ENCODE measurements around the gene STAC2.

The STAC2 gene

GRCh38 chr17:39177256-39177655, 48.5 kb downstream of the STAC2 start:
- Histone ChIP-seq H3K36me3 (ENCODE audit: insufficient read depth, low read length) (peaks cover 9% of the 10 kb centered on the region; the same call in 1 of the 2 replicates), H3K27ac (no peak overlapping the region), H3K4me3 (no peak overlapping the region), H3K9me3 (ENCODE audit: low read depth, low read length) (no peaks in the 10 kb centered on the region), H3K9ac (ENCODE audit: insufficient read length) (no peak overlapping the region)
- TF ChIP-seq EZH2 (IDR thresholded peaks at IDR 0.05) (no peak), FOXP2 (optimal IDR thresholded peaks at IDR 0.05; ENCODE audit: control extremely low read depth, extremely low read length, insufficient read depth) (no peak), POLR2AphosphoS5 (IDR thresholded peaks at IDR 0.05; ENCODE audit: borderline replicate concordance, low read depth, low read length) (no peak)
- DNase-seq (ENCODE audit: low read depth, low spot score), result no peak

GRCh38 chr17:39175695-39176093, 50.1 kb downstream of the STAC2 start:
- Histone ChIP-seq H3K36me3 (ENCODE audit: insufficient read depth, low read length) (peaks cover 5% of the 10 kb centered on the region; the same call in 1 of the 2 replicates), H3K9ac (ENCODE audit: insufficient read length) (no peak overlapping the region), H3K27ac (no peak overlapping the region), H3K9me3 (ENCODE audit: low read depth, low read length) (no peaks in the 10 kb centered on the region), H3K4me3 (no peak overlapping the region)
- DNase-seq (ENCODE audit: low read depth, low spot score), result no peak
- TF ChIP-seq POLR2AphosphoS5 (IDR thresholded peaks at IDR 0.05; ENCODE audit: borderline replicate concordance, low read depth, low read length) (no peak), EZH2 (IDR thresholded peaks at IDR 0.05) (no peak)

DNA sequence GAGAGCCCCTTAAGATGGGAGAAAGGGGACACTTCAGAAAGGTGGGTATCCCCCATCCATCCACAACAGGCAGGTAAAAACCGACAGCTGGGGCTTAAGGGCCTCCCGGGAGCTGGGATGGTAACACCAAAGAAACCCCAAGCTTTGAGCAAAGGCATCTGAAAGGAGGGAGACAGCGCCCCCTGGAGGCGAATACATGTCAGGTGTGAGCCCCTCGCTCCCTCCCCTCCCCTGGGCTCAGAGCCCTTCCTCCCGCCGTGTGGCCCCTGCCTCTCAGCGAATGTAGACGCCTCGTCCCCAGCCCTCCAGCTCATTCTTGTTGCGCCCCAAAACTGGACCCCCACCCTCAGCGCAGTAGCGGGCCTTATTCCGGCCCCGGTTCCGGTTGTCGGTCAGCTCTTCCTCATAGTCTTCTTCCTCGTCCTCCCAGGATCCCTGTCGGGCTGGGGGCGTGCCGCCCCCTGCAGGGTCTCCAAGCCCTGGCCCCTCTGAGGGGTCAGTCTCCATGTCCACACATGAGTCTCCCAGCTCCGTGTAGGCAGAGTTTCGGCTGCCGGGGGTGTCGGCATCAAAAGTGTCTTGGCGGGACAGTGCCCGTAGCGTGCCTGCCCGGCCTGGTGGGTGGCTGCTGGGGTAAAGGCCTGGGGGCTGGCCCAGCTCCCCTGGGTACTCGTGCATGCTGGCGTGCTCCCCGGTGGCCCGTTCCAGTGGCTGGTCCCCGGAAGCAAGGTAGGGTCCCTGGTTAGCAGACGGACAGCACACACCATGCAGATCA, 50.6 kb downstream of the STAC2 start:
- DNase-seq (ENCODE audit: low read depth, low spot score), result peak; percentile 48
- no peak overlapping the region for H3K4me3 ChIP-seq
- H3K36me3 ChIP-seq (ENCODE audit: insufficient read depth, low read length), result peaks cover 5% of the 10 kb centered on the region; the same call in 1 of the 2 replicates
- H3K9ac ChIP-seq (ENCODE audit: insufficient read length), result no peak overlapping the region
- no peaks in the 10 kb centered on the region for H3K9me3 ChIP-seq (ENCODE audit: low read depth, low read length)
- TF ChIP-seq POLR2AphosphoS5 (IDR thresholded peaks at IDR 0.05; ENCODE audit: borderline replicate concordance, low read depth, low read length) (no peak), EZH2 (IDR thresholded peaks at IDR 0.05) (no peak), FOXP2 (optimal IDR thresholded peaks at IDR 0.05; ENCODE audit: control extremely low read depth, extremely low read length, insufficient read depth) (no peak)
- H3K27ac ChIP-seq, result no peak overlapping the region

DNA sequence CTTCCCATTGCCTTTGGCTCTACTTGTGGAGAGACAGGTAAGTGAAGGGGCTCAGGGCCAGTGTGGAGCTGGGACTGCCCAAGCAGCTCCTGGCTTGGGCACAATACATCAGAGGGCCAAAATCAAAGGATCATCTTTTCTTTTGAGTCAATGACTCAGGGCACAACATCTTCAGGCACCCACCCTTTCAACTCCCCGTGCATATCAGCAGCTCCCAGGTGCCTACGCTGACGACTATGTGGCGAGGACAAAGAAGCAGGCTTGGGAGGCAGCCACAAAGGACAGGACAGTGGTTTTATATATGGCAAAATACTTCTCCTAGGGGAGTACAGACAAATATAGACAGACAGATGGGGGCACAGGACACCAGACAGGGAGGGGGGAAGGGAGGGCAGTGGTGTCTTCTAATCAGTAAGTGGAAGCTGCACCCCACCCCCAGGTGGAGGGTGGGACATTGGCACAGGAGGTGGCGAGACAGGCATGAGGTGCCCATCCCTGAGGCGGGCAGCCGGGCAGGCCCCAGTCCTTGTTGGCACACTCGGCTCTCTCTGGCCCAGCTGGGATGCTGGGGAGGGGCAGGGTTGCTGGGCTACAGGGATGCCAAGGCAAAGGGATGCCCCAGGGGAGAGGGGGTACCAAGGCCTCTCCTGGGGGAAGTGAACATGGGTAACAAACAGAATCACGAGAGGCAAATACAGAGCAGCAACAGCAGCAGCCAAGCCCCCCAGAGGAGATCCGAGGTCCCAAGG, 52.0 kb downstream of the STAC2 start:
- TF ChIP-seq POLR2AphosphoS5 (IDR thresholded peaks at IDR 0.05; ENCODE audit: borderline replicate concordance, low read depth, low read length), result no peak; the same call in 1 of the 2 replicates
- no peak for TF ChIP-seq FOXP2 (optimal IDR thresholded peaks at IDR 0.05; ENCODE audit: control extremely low read depth, extremely low read length, insufficient read depth)
- no peak for TF ChIP-seq EZH2 (IDR thresholded peaks at IDR 0.05)

DNA sequence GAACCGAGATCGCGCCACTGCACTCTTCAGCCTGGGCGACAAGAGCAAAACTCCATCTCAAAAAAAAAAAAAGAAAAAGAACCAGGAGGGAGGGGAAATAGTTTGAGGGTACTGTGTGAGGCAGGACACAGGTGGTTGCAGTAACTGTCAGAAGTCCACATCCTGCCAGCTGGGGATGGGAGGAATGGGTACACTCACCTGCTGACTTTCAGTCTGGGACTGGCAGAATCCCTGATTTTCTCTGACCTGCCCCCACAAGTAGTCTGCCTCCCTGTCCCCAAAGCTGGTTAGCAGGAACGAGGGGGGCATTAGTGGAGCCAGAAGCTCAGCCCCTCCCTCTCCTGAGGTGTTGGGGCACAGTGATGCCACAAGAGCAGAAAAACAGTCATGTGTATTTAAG, 52.7 kb downstream of the STAC2 start:
- Histone ChIP-seq H3K27ac (no peak overlapping the region), H3K4me3 (no peak overlapping the region), H3K36me3 (ENCODE audit: insufficient read depth, low read length) (peaks cover 5% of the 10 kb centered on the region; the same call in 1 of the 2 replicates), H3K9ac (ENCODE audit: insufficient read length) (no peak overlapping the region), H3K9me3 (ENCODE audit: low read depth, low read length) (no peaks in the 10 kb centered on the region)
- DNase-seq (ENCODE audit: low read depth, low spot score), result no peak
- TF ChIP-seq EZH2 (IDR thresholded peaks at IDR 0.05), result no peak
- TF ChIP-seq POLR2AphosphoS5 (IDR thresholded peaks at IDR 0.05; ENCODE audit: borderline replicate concordance, low read depth, low read length), result no peak
- TF ChIP-seq FOXP2 (optimal IDR thresholded peaks at IDR 0.05; ENCODE audit: control extremely low read depth, extremely low read length, insufficient read depth), result no peak

More for the DNA sequence above, 52.0 kb downstream of the STAC2 start:
- Histone ChIP-seq H3K27ac (no peak overlapping the region), H3K4me3 (no peak overlapping the region), H3K36me3 (ENCODE audit: insufficient read depth, low read length) (peaks cover 5% of the 10 kb centered on the region; the same call in 1 of the 2 replicates), H3K9ac (ENCODE audit: insufficient read length) (no peak overlapping the region), H3K9me3 (ENCODE audit: low read depth, low read length) (no peaks in the 10 kb centered on the region)
- DNase-seq (ENCODE audit: low read depth, low spot score), result no peak

DNA sequence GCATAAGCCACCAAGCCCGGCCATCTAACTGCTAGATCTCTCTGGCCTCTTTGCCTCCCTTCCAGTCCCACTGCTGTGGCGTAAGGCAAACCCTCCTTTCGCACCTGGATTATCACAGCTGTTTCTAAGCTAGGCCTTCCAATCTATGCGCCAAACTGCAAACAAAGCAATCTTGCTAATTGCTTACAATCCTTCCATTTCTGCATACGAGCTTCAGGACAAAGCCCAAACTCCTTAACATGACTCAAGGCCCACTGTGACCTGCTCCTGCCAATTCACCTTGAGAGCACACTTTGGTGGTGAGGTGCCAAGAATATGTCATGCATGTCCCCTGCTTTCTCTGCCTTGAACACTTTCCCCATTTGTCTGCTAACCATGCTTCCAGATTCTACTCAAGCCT, 53.8 kb downstream of the STAC2 start:
- Histone ChIP-seq H3K36me3 (ENCODE audit: insufficient read depth, low read length) (no peaks in the 10 kb centered on the region; the same call in 1 of the 2 replicates), H3K9ac (ENCODE audit: insufficient read length) (no peak overlapping the region), H3K4me3 (no peak overlapping the region), H3K9me3 (ENCODE audit: low read depth, low read length) (no peaks in the 10 kb centered on the region), H3K27ac (no peak overlapping the region)
- DNase-seq (ENCODE audit: low read depth, low spot score), result no peak
- TF ChIP-seq EZH2 (IDR thresholded peaks at IDR 0.05), result no peak
- no peak for TF ChIP-seq POLR2AphosphoS5 (IDR thresholded peaks at IDR 0.05; ENCODE audit: borderline replicate concordance, low read depth, low read length)

- no peaks in the 10 kb centered on the region for H3K9me3 ChIP-seq (ENCODE audit: low read depth, low read length)
- H3K36me3 ChIP-seq (ENCODE audit: insufficient read depth, low read length), result no peaks in the 10 kb centered on the region
- H3K4me3 ChIP-seq, result no peak overlapping the region
- H3K9ac ChIP-seq (ENCODE audit: insufficient read length), result no peak overlapping the region
- TF ChIP-seq EZH2 (IDR thresholded peaks at IDR 0.05), result no peak
- TF ChIP-seq FOXP2 (optimal IDR thresholded peaks at IDR 0.05; ENCODE audit: control extremely low read depth, extremely low read length, insufficient read depth), result no peak
- TF ChIP-seq POLR2AphosphoS5 (IDR thresholded peaks at IDR 0.05; ENCODE audit: borderline replicate concordance, low read depth, low read length), result no peak
- H3K27ac ChIP-seq, result no peak overlapping the region
- no peak for DNase-seq (ENCODE audit: low read depth, low spot score)
Observed at GRCh38 chr17:39170558-39170957, 55.2 kb downstream of the STAC2 start.

DNA sequence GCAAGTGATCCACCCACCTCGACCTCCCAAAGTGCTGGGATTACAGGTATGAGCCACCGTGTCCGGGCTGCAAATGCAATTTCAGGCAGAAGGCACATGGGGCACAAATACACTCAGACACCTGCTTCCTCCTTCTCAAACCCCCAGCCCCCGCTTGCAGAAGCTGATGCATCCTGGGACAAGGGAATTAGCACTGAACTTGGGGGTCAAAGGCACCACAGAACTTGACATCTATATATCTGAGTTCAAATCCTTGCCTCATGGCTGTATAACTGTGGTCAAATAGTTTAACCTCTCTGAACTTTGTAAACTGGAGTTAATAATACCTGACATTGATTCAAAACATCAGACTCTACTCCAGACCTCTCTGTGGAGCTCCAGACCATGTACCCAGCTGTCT, 55.6 kb downstream of the STAC2 start:
- DNase-seq (ENCODE audit: low read depth, low spot score), result no peak
- no peak overlapping the region for H3K9ac ChIP-seq (ENCODE audit: insufficient read length)
- H3K4me3 ChIP-seq, result no peak overlapping the region
- no peaks in the 10 kb centered on the region for H3K9me3 ChIP-seq (ENCODE audit: low read depth, low read length)
- H3K27ac ChIP-seq, result no peak overlapping the region
- H3K36me3 ChIP-seq (ENCODE audit: insufficient read depth, low read length), result no peaks in the 10 kb centered on the region
- no peak for TF ChIP-seq POLR2AphosphoS5 (IDR thresholded peaks at IDR 0.05; ENCODE audit: borderline replicate concordance, low read depth, low read length)
- TF ChIP-seq EZH2 (IDR thresholded peaks at IDR 0.05), result no peak
- no peak for TF ChIP-seq FOXP2 (optimal IDR thresholded peaks at IDR 0.05; ENCODE audit: control extremely low read depth, extremely low read length, insufficient read depth)

All from SK-N-MC (cell line).